ENCODE measurements around the gene E4F1.

Gene E4F1

GRCh38 chr16:2233046-2233775 lies 9.8 kb downstream of the E4F1 start:
- in situ Hi-C loops (cut with HindIII; ENCODE audit: low sequenced_read_pairs), result no loop called here
- no peak overlapping the region for H3K4me3 ChIP-seq (ENCODE audit: low read depth, low read length)
- no peak for DNase-seq (ENCODE audit: low read depth, low spot score)
- no peak for TF ChIP-seq CTCF (IDR thresholded peaks at IDR 0.05; ENCODE audit: low read depth, low read length)

- H3K4me3 ChIP-seq (ENCODE audit: low read depth, low read length), result no peak overlapping the region
- no peak for DNase-seq (ENCODE audit: low read depth, low spot score)
- TF ChIP-seq CTCF (IDR thresholded peaks at IDR 0.05; ENCODE audit: low read depth, low read length), result no peak
- in situ Hi-C loops (cut with HindIII; ENCODE audit: low sequenced_read_pairs), result no loop called here
These were observed 10.8 kb downstream of the E4F1 start for GRCh38 chr16:2233872-2234812.

GRCh38 chr16:2234813-2235170 lies 11.4 kb downstream of the E4F1 start:
- no peak for TF ChIP-seq CTCF (IDR thresholded peaks at IDR 0.05; ENCODE audit: low read depth, low read length)
- in situ Hi-C loops (cut with HindIII; ENCODE audit: low sequenced_read_pairs), result no loop called here
- no peak for DNase-seq (ENCODE audit: low read depth, low spot score)
- H3K4me3 ChIP-seq (ENCODE audit: low read depth, low read length), result no peak overlapping the region

GRCh38 chr16:2235234-2235651 lies 11.9 kb downstream of the E4F1 start:
- H3K4me3 ChIP-seq (ENCODE audit: low read depth, low read length), result no peak overlapping the region
- in situ Hi-C loops (cut with HindIII; ENCODE audit: low sequenced_read_pairs), result no loop called here
- no peak for DNase-seq (ENCODE audit: low read depth, low spot score)
- no peak for TF ChIP-seq CTCF (IDR thresholded peaks at IDR 0.05; ENCODE audit: low read depth, low read length)

GRCh38 chr16:2235695-2236336 lies 12.4 kb downstream of the E4F1 start:
- no peak for TF ChIP-seq CTCF (IDR thresholded peaks at IDR 0.05; ENCODE audit: low read depth, low read length)
- in situ Hi-C loops (cut with HindIII; ENCODE audit: low sequenced_read_pairs), result no loop called here
- DNase-seq (ENCODE audit: low read depth, low spot score), result no peak
- no peak overlapping the region for H3K4me3 ChIP-seq (ENCODE audit: low read depth, low read length)

GRCh38 chr16:2236337-2237101 lies 13.1 kb downstream of the E4F1 start, which contains the start of gene DNASE1L2:
Gene DNASE1L2 (plus strand): TSS chr16:2236444. CDS start chr16:2236817, 373 bp downstream.
- H3K4me3 ChIP-seq (ENCODE audit: low read depth, low read length), result peak within 1 kb of the TSS; percentile 5

More at GRCh38 chr16:2236337-2237101, 13.1 kb downstream of the E4F1 start, which contains the start of gene DNASE1L2:
- in situ Hi-C loops (cut with HindIII; ENCODE audit: low sequenced_read_pairs), result no loop called here
- no peak for DNase-seq (ENCODE audit: low read depth, low spot score)
- no peak for TF ChIP-seq CTCF (IDR thresholded peaks at IDR 0.05; ENCODE audit: low read depth, low read length)
